Neural progenitor cell (in vitro differentiated cells): ENCODE measurements around the gene REXO5.

Experiments used
- EZH2 ChIP-seq: fragments of 200-600 bp; sonication (generic); IDR thresholded peaks from 2 replicates; pipeline ENCODE4 v1.6.1; 2017; ENCODE audit warnings: antibody characterized with exemption, mild to moderate bottlenecking, moderate library complexity
- EZH2phosphoT487 ChIP-seq: fragments of 200-600 bp; sonication (generic); IDR thresholded peaks from 2 replicates; pipeline ENCODE4 v1.6.1; 2017; ENCODE audit warnings: antibody characterized with exemption
- TF ChIP-seq, protein P1 (sequence below): fragments of 200-600 bp; sonication (generic); IDR thresholded peaks from 2 replicates; pipeline ENCODE4 v1.5.1; 2017; ENCODE audit warnings: antibody characterized with exemption, mild to moderate bottlenecking

DNA sequence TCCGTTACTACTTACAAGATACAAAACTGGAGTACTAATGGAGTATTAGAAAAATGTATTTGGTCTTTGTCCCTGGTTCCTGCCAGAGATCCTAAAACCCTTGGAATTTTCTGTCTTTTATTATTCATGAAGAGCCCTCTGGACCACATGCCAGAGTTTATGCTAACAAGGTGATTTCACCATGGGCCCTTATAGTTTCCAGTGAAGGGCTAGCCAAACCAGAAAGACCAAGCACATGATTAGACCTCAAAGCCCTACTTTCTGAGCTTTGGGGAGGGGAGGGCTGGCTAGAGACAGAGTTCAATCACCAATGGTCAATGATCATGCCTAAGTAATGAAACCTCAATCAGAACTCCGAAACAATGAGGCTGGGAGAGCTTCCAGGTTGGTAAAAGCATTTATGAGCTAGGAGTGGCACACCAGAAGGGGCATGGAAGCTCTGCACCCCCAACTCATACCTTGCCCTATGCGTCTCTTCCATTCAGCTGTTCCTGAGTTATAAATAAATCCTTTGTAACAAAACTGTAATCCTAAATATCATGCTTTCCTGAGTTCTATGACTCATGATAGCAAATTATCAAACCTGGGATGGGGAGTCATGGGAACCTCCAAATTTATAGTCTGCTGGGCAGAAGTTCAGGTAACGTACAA, 83.4 kb downstream of the REXO5 start:
- TF ChIP-seq, protein P1, sequence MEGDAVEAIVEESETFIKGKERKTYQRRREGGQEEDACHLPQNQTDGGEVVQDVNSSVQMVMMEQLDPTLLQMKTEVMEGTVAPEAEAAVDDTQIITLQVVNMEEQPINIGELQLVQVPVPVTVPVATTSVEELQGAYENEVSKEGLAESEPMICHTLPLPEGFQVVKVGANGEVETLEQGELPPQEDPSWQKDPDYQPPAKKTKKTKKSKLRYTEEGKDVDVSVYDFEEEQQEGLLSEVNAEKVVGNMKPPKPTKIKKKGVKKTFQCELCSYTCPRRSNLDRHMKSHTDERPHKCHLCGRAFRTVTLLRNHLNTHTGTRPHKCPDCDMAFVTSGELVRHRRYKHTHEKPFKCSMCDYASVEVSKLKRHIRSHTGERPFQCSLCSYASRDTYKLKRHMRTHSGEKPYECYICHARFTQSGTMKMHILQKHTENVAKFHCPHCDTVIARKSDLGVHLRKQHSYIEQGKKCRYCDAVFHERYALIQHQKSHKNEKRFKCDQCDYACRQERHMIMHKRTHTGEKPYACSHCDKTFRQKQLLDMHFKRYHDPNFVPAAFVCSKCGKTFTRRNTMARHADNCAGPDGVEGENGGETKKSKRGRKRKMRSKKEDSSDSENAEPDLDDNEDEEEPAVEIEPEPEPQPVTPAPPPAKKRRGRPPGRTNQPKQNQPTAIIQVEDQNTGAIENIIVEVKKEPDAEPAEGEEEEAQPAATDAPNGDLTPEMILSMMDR = no peak
- TF ChIP-seq EZH2phosphoT487 (no peak), EZH2 (no peak)
